ENCODE measurements around the gene NATD1. TPM values are rescaled to one million over a fixed set of nuclear protein-coding genes. Genes with fewer than 3 reads are reported as not detected.

Gene NATD1
- total and polyA plus RNA-seq, 2 of the 8 experiments (the other 6 are each of a cell fraction or from before 2014, with no cell fraction given), result 5.4 to 8.4 TPM

- peak; percentile 45 for TF ChIP-seq PHF8 (conservative IDR thresholded peaks at IDR 0.05; ENCODE audit: low read depth, low read length)
Observed at GRCh38 chr17:21275579-21276263, 22.5 kb upstream of the NATD1 start (continued).
